DMS 273 treated with DMSO at 0.1 percent for 48 hours (cell line): ENCODE results near the gene CCDC61.
A peak's percentile ranks its signal among the peaks of the same experiment; 100 is the strongest.

Experiments
- DNase-seq: peaks from one replicate; lab custom pipeline; 2025; lab: John Stamatoyannopoulos, UW

CCDC61 gene

GRCh38 chr19:45973553-45974338, 21.5 kb upstream of the CCDC61 start, which contains the start of gene NOVA2:
Gene NOVA2 (minus strand): TSS chr19:45973865. CDS start chr19:45973351, 514 bp downstream.
- peak; percentile 16 for DNase-seq

GRCh38 chr19:45975306-45976070, 19.8 kb upstream of the CCDC61 start:
- DNase-seq, result no peak

- DNase-seq, result no peak
Measured at GRCh38 chr19:45976178-45976577, 19.1 kb upstream of the CCDC61 start.

- no peak for DNase-seq
Measured at GRCh38 chr19:45978156-45978555, 17.1 kb upstream of the CCDC61 start.

GRCh38 chr19:45981350-45981749, 13.9 kb upstream of the CCDC61 start:
- no peak for DNase-seq

GRCh38 chr19:45985321-45985720, 9.9 kb upstream of the CCDC61 start:
- no peak for DNase-seq

- no peak for DNase-seq
Measured at GRCh38 chr19:45990113-45990728, 5.0 kb upstream of the CCDC61 start.

- DNase-seq, result no peak
Measured at GRCh38 chr19:45994456-45994997, 740 bp upstream of the CCDC61 start.

- peak; percentile 25 for DNase-seq
Measured at GRCh38 chr19:45995715-45996385, 583 bp downstream of the CCDC61 start.

GRCh38 chr19:45996933-45997332, 1.7 kb downstream of the CCDC61 start:
- DNase-seq, result no peak

GRCh38 chr19:45998834-45999233, 3.6 kb downstream of the CCDC61 start:
- no peak for DNase-seq

- DNase-seq, result no peak
Measured at GRCh38 chr19:45999653-46000121, 4.4 kb downstream of the CCDC61 start.

GRCh38 chr19:46000491-46001246, 5.4 kb downstream of the CCDC61 start:
- no peak for DNase-seq

GRCh38 chr19:46002678-46003275, 7.5 kb downstream of the CCDC61 start:
- DNase-seq, result no peak

- no peak for DNase-seq
Measured at GRCh38 chr19:46006411-46006810, 11.1 kb downstream of the CCDC61 start.

GRCh38 chr19:46009530-46010510, 14.6 kb downstream of the CCDC61 start:
- peak; percentile 4 for DNase-seq

- DNase-seq, result no peak
Measured at GRCh38 chr19:46014534-46014933, 19.3 kb downstream of the CCDC61 start.

GRCh38 chr19:46014941-46015686, 19.8 kb downstream of the CCDC61 start:
- peak; percentile 6 for DNase-seq
